GM12875 (cell line): ENCODE measurements around the gene IGF2R.
"Not testable (repeated sequence)": the region's sequence is repeated elsewhere in the genome, so short reads cannot be mapped to it uniquely, and the experiment has no call there.

Experiments
- H3K4me3 ChIP-seq: one replicate; pipeline ENCODE4 v1.5.1; 2011; ENCODE audit warnings: low read depth, low read length, control low read depth
- TF ChIP-seq, protein P1 (sequence below): IDR thresholded peaks from 2 replicates; pipeline ENCODE4 v1.5.1; 2011; ENCODE audit warnings: low read depth, mild to moderate bottlenecking, control low read depth, inconsistent platforms, low read length, moderate library complexity, borderline replicate concordance; ENCODE audit not compliant: insufficient read depth

The IGF2R gene

DNA sequence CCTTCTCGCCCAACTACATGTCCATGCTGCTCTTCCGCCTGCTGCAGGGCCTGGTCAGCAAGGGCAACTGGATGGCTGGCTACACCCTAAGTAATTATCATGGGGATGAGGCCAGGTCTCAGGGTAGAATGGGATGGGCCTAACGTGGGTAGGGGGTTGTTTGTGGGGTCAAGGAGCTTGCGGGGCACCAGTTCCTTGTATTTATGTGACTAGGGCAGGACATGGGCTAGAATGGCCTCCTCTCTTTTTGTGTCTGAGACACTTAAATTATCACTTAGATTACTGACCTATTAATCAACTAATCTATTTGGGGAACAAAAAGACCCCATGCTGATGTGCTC, 163.4 kb downstream of the IGF2R start:
- H3K4me3 ChIP-seq: no peak overlapping the region
- TF ChIP-seq, protein P1, sequence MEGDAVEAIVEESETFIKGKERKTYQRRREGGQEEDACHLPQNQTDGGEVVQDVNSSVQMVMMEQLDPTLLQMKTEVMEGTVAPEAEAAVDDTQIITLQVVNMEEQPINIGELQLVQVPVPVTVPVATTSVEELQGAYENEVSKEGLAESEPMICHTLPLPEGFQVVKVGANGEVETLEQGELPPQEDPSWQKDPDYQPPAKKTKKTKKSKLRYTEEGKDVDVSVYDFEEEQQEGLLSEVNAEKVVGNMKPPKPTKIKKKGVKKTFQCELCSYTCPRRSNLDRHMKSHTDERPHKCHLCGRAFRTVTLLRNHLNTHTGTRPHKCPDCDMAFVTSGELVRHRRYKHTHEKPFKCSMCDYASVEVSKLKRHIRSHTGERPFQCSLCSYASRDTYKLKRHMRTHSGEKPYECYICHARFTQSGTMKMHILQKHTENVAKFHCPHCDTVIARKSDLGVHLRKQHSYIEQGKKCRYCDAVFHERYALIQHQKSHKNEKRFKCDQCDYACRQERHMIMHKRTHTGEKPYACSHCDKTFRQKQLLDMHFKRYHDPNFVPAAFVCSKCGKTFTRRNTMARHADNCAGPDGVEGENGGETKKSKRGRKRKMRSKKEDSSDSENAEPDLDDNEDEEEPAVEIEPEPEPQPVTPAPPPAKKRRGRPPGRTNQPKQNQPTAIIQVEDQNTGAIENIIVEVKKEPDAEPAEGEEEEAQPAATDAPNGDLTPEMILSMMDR: no peak

DNA sequence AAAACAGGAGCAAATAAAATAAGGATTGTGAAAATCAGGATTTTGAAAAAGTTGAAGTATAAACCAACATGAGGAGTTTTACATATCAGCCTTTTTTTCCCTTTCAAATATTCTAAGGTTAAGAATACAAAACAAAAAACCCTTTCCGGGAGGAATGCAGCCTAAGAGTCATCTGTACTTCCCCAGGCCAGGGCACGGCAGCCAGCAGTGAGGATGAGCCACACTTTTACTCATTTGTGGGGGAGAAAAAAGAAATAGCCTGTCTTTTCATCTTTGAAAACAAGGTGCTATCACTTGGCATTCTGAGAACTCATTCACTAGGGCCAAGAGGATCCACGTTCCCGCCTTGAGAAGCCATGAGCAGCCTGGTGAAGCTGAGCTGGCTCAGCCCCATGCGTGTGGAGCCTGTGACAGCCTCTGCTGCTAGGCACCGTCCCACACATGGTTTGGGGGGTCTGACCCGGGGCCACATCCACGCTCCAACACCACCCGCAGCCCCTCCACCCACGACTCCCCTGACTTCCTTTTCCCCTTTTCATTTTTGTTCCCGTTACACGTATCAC, 164.0 kb downstream of the IGF2R start:
- TF ChIP-seq, protein P1: no peak

DNA sequence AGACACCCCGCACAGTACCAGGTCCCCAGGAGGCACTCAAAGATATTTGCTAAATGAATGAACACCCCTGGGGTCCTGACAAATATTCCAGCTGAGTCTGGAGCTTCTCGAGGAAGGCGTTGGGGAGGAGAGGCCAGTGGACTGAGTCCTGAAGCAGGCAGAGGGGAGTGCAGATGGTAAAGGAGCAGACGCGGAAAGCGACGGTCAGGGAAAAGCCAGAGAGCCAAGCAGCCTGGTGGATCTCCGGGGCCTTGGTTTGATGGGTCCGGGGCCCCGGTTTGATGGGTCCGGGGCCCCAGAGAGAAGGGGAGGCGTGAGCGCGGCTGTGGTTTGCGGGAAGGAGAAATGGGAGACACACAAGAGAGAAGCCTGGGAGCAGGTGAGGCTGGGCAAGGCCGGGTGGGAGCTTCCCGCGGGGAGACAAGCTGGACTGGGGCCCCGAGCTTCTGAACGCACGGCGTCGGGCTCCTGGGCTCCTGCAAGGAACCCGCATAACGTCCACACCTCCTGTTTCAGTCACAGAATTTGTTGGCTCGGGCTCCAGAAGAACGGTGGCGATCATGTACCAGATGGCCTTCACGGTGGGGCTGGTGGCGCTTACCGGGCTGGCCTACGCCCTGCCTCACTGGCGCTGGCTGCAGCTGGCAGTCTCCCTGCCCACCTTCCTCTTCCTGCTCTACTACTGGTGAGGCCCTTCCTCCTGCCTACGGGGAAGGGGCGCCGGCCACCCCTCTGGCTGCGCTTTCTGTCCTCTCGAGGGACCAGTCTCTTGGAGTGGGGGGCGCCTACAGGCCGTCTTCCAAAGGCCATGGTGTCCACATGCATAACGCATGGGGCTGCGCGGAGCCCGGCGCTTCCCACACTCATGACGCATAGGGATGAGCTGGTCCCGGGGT, 164.8 kb downstream of the IGF2R start:
- TF ChIP-seq, protein P1: no peak
- no peak overlapping the region for H3K4me3 ChIP-seq

More for the DNA sequence above, 164.0 kb downstream of the IGF2R start:
- no peak overlapping the region for H3K4me3 ChIP-seq

DNA sequence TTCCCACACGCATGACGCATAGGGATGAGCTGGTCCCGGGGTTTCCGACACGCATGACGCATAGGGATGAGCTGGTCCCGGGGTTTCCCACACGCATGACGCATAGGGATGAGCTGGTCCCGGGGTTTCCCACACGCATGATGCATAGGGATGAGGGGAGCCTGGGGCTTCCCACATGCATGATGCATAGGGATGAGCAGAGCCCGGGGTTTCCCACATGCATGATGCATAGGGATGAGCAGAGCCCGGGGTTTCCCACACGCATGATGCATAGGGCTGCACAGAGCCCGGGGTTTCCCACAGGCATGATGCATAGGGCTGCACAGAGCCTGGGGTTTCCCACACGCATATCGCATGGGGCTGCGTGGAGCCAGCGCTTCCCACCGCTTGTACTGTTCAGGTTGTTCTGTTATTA, 165.5 kb downstream of the IGF2R start:
- not testable (repeated sequence) for H3K4me3 ChIP-seq

DNA sequence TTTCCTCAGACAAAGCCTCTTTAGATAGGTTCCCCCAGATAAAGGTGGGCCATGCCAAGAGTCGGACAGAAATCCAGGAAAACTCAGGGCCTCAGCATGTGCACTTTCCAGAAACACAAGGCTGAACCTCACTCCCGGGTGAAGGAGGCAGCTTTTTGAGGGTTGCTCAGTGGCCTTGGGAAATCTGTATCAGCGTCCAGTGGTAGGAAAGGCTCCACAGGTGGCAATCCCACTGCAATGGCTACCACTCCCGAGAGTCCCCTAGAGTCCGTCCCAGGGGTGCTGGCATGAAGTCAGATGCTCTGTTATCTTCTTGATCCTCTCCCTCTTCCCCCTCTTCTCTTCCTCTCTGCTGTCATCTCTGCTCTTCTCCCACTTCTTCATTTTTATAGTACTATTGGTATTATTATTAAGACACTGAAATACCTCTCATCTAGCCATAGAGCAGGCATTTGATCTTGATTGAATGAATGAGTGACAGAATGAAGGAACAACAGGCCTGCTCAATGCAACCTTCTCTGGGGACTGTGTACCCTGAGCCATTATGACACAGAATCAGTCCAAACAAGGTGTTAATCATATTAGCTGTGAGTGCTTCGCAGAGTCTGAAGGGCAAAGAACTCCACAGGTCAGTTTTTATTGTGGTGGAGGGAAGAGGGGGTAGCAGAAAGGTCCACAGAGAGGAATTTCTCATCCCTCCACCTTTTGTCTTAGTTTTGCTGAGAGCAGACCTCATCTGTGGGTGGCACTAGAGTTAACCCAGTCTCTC, 166.1 kb downstream of the IGF2R start:
- TF ChIP-seq, protein P1: no peak
- H3K4me3 ChIP-seq: no peak overlapping the region

DNA sequence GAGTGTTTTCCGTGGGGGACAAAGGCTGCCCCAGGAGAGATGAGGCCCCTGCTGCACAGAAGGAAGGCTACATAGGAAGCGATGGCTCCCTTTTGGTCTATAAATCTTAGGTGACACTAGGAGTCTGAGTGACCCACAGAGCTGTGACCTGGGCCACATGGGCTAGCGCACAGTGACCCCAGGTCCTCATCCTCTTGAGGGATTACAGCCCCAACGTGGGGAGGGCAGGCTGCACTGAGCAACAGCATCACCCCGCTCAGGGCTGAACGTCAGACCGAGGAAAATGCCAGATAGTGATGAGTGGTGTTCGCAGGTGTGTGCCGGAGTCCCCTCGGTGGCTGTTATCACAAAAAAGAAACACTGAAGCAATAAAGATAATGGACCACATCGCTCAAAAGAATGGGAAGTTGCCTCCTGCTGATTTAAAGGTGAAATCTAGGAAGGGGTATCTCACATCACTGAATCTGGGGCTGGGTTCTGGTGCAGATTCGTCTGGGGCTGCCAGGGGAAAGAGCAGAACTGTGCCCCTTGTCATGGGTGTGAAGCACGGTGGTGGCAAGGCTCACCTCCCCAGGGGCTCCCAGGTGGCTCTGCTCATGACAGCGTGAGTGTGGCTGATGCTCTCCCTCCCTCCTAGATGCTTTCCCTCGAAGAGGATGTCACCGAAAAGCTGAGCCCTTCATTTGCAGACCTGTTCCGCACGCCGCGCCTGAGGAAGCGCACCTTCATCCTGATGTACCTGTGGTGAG, 167.2 kb downstream of the IGF2R start:
- no peak overlapping the region for H3K4me3 ChIP-seq
- TF ChIP-seq, protein P1: no peak
